Bone marrow (tissue), 2 donors: ENCODE results near the gene UCN2.

ENCODE experiments used
- DNase-seq, 2 donors: peaks; one replicate each; lab custom pipeline; 2025; lab: John Stamatoyannopoulos, UW

Gene UCN2

GRCh38 chr3:48563382-48563918, at the start of gene UCN2:
Gene UCN2, minus strand, starts transcription at chr3:48563781. Its CDS starts 657 bp downstream, at chr3:48563124.
- DNase-seq, result no peak

DNA sequence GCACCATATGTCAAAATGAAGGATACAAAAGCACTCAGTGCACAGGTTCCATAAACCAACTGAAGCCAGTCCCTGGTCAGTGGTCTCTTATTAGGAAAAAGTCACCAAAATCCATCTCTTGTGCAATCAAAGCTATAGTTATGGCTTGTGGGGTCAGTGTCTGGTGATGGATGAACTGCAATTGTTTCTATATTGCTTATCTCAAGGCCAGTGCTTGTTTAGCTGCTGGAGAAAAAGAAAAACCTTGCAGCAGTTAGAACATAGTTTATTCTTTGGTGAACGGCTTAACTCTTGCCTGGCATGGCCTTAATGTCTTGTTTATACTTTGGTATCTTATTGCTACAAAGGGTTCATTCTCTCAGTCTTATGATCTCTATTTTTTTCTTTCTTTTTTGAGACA, 48.7 kb upstream of the UCN2 start:
- no peak for DNase-seq

GRCh38 chr3:48609088-48610005, 45.8 kb upstream of the UCN2 start, which contains the start of gene UQCRC1:
Gene UQCRC1, minus strand, starts transcription at chr3:48609646. Its CDS starts 26 bp downstream, at chr3:48609620.
- DNase-seq, result peak; percentile 67 to 89

GRCh38 chr3:48607519-48607918, 43.9 kb upstream of the UCN2 start:
- no peak for DNase-seq

- DNase-seq, result no peak
Observed at GRCh38 chr3:48601622-48601994, 38.0 kb upstream of the UCN2 start.

- DNase-seq, result no peak
Observed at GRCh38 chr3:48600711-48601621, 37.4 kb upstream of the UCN2 start.

GRCh38 chr3:48599509-48600285, 36.1 kb upstream of the UCN2 start:
- DNase-seq, result no peak

GRCh38 chr3:48599077-48599501, 35.5 kb upstream of the UCN2 start:
- DNase-seq, result no peak

DNA sequence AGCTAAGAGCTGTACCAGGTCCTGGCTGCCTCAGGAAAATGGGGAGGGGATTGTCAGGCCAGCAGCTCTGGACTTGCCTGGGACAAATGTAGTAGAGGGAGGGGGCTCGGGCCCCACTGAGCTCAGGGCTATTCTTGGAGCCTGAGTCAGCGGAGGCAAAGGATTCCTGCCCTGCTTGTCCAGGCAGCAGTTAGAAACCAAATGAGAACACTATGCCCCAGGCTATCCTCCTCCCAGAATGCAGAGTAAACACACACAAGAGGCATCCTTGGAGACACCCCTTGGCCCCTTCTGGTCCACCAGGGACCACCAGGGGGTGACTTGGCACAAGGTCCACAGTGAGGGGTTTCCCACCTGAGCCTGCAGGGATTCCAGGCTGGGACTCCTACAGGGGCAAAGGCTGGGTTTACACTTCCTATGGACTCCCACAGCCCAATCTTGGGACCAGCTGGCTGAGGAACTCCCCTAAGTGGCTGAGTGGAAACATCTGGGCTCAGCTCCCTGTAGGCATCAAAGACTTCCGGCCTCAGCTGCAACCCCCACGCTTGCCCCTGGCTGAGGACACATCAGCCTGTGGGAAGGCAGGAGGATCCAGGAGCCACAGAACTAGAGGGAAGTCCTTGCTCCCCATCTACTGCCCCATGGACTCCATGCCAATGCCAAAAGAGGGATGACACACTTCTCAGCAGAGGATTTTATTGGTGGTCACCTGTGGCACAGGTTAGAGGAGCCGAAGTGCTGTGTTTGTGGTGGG, 34.9 kb upstream of the UCN2 start:
- DNase-seq, result no peak

- no peak for DNase-seq
Observed at GRCh38 chr3:48597408-48597800, 33.8 kb upstream of the UCN2 start.

DNA sequence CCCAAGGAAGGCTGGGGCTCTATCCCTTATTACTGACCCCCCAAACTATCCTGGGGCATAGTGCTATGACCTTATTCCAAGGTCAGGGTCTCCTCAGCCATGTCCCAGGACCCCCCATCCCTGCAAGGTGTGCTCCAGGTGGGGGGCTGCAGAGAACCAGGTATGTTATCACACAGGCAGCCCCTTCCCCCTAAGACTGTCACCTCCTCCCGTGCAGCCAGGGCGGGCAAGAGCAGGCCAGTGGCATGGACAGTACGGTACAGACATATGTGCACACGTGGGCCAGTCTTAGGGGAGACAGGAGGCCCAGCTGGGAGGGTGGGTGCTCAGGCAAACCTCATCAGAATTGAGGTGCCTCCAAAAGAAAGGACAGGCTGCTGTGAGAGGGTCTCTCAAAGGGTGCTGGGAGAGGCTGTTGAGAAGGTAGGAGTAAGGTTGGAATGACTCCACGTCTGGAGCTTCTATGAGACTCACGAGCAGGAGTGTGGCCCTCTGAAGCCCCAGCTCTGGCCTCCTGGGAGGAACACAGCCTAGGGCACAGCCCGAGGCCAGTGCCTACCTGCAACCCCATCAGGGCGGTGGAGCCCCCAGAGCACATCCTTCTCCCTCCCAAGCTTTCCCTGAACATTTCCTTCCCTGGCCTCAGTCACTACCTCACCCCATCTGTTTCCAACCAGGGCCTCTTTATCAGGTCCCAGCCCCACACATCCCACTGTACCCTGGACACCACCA, 33.3 kb upstream of the UCN2 start:
- no peak for DNase-seq

DNA sequence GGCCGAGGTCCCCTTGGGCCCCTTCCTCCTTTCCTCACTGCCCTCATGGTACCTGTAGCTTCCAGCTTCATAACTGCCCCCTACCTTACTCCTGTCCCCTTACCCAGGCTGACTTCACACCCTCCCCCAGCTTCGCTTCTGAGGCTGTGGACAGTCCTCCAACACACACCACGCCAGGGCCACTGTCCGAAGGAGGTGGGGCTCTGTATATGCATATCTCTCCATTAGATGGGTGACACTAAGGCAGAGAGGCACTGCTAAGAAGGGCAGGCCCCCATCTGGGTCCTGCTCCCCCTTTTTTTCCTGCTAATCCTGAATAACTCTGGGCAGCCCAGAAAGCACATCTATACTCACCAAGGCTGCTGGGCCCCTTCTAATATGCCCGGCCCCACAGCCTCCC, 32.6 kb upstream of the UCN2 start:
- no peak for DNase-seq

DNA sequence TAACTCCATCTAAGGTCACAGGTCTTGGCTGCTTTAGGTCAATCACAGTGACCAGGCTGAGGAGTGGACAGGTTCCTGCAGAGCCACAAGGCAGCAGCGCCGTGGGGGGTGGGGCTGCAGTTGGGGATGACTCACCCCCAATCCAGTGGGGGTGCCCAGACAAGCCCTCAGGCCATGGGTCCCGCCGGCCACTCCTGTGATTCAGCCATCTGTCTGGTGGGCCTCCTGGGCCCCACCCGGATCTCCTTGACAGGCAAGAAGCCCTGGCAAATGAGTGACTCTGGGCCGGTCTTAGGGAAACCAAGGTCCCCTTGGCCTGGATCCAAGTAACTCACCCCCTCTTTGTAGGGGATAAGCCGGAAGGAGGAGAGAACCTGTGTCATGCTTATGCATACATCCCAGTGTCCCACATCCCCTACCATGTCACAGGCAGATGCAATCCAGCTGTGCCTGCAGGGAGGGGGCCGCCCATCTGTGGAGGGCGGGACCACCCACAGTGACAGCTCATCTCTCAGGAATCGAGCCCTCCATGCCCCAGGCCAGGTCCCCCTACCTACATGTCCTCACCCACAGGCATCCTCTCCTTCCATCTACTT, 32.0 kb upstream of the UCN2 start:
- DNase-seq, result peak in 1 of 2 donors; percentile 16

GRCh38 chr3:48595075-48595525, 31.5 kb upstream of the UCN2 start, which contains the start of gene COL7A1:
Gene COL7A1, minus strand, starts transcription at chr3:48595329. Its CDS starts 170 bp downstream, at chr3:48595159.
- DNase-seq, result no peak

GRCh38 chr3:48594417-48595049, 31.0 kb upstream of the UCN2 start:
- no peak for DNase-seq

DNA sequence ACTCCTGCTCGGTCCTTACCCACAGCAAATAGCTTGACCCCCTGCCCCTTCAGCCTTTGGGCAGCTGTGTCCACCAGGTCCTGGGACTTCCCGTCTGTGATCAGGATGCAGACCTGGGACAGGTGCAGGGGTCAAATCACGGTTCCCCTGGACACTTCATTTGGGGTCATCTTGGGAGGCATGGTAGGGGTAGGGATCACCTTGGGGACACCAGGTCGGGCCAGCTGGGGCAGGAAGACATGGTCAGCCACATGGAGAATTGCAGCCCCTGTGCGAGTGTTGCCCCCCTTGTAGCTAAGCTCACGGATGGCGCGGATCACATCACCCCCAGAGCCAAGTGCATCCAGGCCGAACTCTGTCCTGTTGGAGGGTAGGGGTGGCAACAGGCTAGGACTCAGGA, 29.8 kb upstream of the UCN2 start:
- DNase-seq, result no peak

DNA sequence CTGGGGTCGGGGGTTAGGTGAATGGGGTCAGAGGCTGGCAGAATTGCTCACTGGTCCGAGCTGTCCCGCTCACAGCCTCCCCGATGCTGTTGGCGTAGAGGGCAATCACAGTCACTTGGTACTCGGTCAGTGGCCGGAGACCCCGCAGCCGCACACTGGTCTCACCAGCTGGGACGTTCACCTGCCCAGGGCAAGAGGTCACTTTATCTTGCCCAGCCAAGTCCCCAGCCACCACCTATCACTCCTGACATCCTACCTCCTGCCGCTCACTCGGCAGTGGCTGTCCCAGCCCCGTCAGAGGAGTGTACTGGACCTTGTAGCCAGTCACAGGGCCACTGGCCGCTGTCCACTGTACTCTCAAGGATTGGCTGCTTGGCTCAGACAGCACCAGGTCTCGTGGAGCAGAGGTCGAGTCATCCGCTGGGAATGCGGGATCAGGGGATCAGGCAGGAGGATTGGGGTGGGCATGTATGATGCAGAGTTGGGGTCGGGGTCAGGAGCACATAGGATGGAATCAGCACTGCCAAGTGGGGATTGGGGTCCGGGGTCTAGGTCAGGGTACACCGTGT, 29.0 kb upstream of the UCN2 start:
- DNase-seq, result no peak

DNA sequence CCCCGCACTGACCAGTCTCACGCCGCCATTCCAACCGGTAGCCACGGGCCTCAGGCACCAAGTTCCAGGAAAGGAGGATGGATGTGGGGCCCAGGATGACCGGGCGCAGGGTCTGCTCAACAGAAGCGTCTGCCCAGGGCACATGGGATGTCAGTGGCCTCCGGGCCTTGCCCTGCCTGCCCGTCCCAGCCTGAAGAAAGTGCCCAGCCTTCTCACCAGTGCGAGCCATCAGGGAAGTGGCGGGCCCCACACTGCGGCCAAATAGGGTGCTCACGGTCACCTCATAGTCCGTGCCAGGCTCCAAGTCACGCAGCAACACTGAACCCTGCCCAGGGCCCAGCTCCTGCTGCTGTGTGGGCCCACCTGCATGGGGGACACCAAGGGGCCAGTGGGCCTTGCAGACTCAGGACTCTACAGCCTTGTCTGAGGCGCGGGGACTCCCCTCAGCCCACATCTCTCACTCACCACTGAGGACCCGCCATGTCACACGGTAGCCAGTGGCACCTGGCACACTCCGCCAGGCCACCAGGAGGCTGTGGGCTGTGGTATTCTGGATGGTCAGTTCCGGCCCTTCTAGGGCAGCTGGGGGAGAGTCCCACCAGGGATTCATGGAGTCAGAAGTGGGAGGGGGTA, 28.4 kb upstream of the UCN2 start:
- DNase-seq, result no peak
